ENCODE results near the gene MRFAP1L1.

Gene MRFAP1L1

DNA sequence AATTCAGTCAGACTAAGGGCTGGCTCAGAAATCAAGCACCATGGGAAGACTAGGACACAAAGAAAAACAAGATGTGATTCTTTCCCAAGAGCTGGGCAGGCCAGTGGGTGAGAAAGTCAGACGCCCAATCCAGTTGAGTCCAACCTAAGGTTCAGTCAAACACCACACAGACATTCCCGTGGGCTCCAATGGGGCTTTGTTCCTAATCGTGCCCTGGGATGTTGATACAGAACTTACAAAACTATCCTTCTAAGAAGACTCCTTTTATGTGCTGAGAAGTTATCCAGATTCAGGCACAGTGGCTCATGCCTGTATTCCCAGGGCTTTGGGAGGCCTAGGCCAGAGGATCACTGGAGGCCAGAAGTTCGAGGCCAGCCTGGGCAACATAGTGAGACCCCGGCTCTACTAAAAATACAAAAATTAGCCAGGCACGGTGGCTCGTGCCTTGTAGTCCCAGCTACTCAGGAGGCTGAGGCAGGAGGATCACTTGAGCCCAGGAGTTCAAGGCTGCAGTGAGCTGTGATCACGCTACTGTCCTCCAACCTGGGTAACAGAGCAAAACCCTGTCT, 10.0 kb upstream of the MRFAP1L1 start:
- DNase-seq (ENCODE audit: low spot score), result no peak
- TF ChIP-seq, protein P1, sequence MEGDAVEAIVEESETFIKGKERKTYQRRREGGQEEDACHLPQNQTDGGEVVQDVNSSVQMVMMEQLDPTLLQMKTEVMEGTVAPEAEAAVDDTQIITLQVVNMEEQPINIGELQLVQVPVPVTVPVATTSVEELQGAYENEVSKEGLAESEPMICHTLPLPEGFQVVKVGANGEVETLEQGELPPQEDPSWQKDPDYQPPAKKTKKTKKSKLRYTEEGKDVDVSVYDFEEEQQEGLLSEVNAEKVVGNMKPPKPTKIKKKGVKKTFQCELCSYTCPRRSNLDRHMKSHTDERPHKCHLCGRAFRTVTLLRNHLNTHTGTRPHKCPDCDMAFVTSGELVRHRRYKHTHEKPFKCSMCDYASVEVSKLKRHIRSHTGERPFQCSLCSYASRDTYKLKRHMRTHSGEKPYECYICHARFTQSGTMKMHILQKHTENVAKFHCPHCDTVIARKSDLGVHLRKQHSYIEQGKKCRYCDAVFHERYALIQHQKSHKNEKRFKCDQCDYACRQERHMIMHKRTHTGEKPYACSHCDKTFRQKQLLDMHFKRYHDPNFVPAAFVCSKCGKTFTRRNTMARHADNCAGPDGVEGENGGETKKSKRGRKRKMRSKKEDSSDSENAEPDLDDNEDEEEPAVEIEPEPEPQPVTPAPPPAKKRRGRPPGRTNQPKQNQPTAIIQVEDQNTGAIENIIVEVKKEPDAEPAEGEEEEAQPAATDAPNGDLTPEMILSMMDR (IDR thresholded peaks at IDR 0.05; ENCODE audit: extremely low read depth, missing control alignments), result no peak

DNA sequence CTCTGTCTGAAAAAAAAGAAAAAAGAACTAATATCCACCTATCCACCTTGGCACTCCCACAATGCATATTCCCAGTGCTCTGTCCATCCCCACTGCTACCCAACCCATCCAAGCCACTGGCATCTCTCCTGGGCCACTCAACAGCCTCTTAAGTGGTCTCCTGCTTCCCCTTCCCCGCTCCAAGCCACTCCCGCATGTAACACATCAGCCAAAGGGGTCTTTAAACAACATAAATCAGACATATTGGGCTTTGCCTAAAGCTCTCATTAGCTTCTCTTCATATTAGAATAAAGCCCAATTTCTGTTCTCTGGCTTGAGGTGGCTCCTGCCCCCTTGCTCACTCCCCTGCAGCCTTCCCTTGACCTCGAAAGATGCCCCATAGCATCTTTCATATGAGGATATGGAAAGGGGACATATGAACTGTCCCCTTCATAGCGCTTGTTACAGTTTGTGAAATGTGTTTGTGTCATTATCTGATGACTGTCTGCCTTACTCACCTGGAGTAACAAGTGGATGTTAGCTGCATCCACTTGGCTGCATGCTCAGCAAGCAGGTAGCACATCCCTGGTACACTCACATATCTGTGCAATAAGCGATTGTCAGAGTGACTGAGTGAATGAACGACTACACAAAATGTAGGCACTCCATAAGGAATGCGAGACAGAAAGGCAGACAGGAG, 9.4 kb upstream of the MRFAP1L1 start:
- TF ChIP-seq, protein P1 (IDR thresholded peaks at IDR 0.05; ENCODE audit: extremely low read depth, missing control alignments), result no peak
- no peak for DNase-seq (ENCODE audit: low spot score)

DNA sequence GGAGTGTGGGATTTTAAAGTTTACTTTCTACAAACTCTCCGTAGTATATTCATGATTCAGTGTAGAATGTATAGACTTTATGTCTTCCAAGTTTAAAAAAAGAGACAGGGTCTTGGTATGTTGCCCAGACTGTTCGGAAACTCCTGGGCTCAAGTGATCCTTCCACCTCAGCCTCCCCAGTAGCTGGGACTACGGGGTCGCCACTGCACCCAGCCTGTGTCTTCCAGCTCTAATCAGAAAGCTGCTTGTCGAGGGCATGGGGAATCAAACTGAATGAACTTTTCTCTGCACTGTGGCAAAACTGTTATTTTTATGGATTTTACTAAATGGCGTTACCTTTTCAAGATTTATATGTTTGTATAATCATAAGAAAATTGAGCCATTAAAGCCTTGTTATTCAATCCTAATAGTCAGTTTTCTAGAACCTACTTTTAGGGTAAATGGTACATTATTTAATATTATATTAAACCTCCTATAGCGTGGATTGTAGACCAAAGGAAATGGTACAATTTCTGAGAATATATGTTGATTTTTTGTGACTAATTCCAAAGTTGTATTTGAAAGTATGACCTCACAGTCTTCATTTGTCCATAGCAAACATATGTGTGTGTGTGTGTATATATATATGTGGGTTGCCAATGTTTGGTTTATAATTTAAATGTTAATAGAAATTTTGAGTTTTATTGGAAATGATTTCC, 7.4 kb upstream of the MRFAP1L1 start:
- TF ChIP-seq, protein P1 (IDR thresholded peaks at IDR 0.05; ENCODE audit: extremely low read depth, missing control alignments), result no peak
- DNase-seq (ENCODE audit: low spot score), result no peak

DNA sequence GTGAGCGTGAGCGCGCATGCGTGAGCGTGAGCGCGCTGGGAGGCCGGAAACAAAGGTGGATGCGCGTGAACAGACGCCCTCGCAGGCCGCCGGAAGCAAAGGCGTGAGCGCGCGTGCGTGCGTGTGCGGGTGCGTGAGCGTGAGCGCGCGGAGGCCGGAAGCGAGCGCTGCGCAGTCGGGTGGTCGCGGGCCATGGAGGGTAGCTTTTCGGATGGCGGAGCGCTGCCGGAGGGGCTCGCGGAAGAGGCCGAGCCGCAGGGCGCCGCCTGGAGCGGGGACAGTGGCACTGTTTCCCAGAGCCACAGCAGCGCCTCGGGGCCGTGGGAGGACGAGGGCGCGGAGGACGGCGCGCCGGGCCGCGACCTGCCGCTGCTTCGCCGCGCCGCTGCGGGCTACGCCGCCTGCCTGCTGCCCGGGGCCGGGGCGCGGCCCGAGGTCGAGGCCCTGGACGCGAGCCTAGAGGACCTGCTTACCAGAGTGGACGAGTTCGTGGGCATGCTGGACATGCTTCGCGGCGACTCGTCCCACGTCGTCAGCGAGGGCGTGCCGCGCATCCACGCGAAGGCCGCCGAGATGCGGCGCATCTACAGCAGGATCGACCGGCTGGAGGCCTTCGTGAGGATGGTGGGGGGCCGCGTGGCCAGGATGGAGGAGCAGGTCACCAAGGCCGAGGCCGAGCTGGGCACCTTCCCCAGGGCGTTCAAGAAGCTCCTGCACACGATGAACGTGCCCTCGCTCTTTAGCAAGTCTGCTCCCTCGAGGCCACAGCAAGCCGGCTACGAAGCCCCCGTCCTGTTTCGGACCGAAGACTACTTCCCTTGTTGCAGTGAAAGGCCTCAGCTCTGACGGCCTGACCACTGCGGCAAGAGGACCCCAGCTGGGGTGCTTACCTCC, 6.6 kb upstream of the MRFAP1L1 start, which contains the start of gene BLOC1S4:
TSS of gene BLOC1S4 (plus strand) at position 157 of the 894 bp plus-strand sequence. CDS start at position 193, 36 bp downstream.
- TF ChIP-seq, protein P1 (IDR thresholded peaks at IDR 0.05; ENCODE audit: extremely low read depth, missing control alignments), result no peak

DNA sequence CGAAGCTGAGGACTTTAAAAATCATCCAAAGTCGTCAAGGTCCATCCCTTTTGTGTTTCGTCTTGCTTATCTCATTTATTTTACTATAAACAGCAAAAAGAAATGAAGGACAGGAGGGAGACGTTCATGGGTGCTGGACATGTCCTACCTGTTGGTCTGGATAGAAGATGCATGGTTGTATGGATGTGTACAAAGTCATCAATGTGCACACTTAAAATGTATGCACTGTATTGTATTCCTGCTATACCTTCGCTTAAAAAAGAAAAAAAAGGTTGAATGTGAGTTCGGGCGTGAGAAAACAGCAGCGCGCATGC, 6.0 kb upstream of the MRFAP1L1 start:
- TF ChIP-seq, protein P1 (IDR thresholded peaks at IDR 0.05; ENCODE audit: extremely low read depth, missing control alignments), result no peak

More for the DNA sequence above, 6.6 kb upstream of the MRFAP1L1 start, which contains the start of gene BLOC1S4:
- DNase-seq (ENCODE audit: low spot score), result peak; percentile 96

DNA sequence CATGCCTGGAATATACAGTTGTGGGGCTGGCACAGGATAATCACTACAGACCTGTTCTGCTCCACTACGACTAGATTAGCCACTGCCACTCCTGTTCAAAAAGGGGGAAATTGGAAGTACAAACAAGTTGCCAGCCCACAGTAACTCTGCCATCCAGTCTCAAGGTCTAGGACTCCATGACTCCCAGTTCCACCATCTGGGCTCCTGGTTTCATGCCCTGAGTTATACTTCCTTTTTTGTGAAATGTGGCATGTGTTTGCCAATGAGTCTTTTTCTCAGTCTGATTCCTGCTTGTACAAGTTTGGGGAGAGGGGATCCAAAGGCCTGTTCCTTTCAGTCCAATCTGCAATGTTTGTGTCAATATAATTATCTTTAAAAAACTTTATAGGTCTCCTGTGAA, 5.3 kb upstream of the MRFAP1L1 start:
- TF ChIP-seq, protein P1 (IDR thresholded peaks at IDR 0.05; ENCODE audit: extremely low read depth, missing control alignments), result no peak
- DNase-seq (ENCODE audit: low spot score), result no peak

More for the DNA sequence above, 6.0 kb upstream of the MRFAP1L1 start:
- no peak for DNase-seq (ENCODE audit: low spot score)
